IPS-NIHi11 (cell line): ENCODE measurements around the gene FAT2.

Experiments
- DNase-seq: peaks from one replicate; pipeline ENCODE4 v3.0.0; 2012; ENCODE audit warnings: mixed read lengths, low spot score

The FAT2 gene

GRCh38 chr5:151553130-151553670 lies 37.9 kb downstream of the FAT2 start:
- no peak for DNase-seq

- DNase-seq: no peak
Observed at GRCh38 chr5:151551985-151552384, 39.1 kb downstream of the FAT2 start.

GRCh38 chr5:151550146-151550545 lies 41.0 kb downstream of the FAT2 start:
- no peak for DNase-seq

- no peak for DNase-seq
Observed at GRCh38 chr5:151549713-151550112, 41.4 kb downstream of the FAT2 start.

GRCh38 chr5:151547364-151547763 lies 43.8 kb downstream of the FAT2 start:
- DNase-seq: no peak

GRCh38 chr5:151541571-151541970 lies 49.6 kb downstream of the FAT2 start:
- DNase-seq: no peak
